ENCODE measurements around the gene IFNA4.
A peak's percentile ranks its signal among the peaks of the same experiment; 100 is the strongest.
"Not testable (repeated sequence)": the region's sequence is repeated elsewhere in the genome, so short reads cannot be mapped to it uniquely, and the experiment has no call there.

Gene IFNA4

DNA sequence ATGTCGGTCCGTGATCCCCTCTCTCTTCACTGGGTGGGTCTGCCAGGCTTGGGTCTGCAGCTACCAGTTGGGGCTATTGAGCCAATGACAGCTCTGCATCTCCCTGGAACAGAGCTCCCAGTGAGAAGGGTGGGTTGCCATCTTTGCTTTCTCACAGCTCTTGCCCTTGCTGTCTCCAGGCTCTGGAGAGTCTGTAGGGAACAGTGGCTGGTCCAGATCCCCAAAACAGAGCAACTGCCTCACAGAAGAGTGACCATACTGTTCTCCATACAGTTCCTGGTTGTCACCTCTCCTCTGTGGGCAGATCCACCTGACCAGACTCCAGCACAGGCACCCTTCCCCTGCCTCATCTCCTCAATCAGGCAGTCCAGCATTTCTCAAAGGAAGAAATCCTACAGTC is 45.9 kb upstream of the IFNA4 start:
- no peaks in the 10 kb centered on the region for H4K20me1 ChIP-seq (ENCODE audit: control insufficient read depth, insufficient read depth, low read depth, low read length)
- TF ChIP-seq, protein P1, sequence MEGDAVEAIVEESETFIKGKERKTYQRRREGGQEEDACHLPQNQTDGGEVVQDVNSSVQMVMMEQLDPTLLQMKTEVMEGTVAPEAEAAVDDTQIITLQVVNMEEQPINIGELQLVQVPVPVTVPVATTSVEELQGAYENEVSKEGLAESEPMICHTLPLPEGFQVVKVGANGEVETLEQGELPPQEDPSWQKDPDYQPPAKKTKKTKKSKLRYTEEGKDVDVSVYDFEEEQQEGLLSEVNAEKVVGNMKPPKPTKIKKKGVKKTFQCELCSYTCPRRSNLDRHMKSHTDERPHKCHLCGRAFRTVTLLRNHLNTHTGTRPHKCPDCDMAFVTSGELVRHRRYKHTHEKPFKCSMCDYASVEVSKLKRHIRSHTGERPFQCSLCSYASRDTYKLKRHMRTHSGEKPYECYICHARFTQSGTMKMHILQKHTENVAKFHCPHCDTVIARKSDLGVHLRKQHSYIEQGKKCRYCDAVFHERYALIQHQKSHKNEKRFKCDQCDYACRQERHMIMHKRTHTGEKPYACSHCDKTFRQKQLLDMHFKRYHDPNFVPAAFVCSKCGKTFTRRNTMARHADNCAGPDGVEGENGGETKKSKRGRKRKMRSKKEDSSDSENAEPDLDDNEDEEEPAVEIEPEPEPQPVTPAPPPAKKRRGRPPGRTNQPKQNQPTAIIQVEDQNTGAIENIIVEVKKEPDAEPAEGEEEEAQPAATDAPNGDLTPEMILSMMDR (IDR thresholded peaks at IDR 0.05; ENCODE audit: low read depth, low read length, poor library complexity, severe bottlenecking): no peak
- no peak for TF ChIP-seq EZH2phosphoT487 (IDR thresholded peaks at IDR 0.05; ENCODE audit: borderline replicate concordance, low read length)
- no peaks in the 10 kb centered on the region for H3F3A ChIP-seq (ENCODE audit: control insufficient read depth, insufficient read depth)
- no peaks in the 10 kb centered on the region for H3K79me2 ChIP-seq (ENCODE audit: control insufficient read depth, low read length)
- H3K36me3 ChIP-seq (ENCODE audit: control insufficient read depth, low read length): no peaks in the 10 kb centered on the region
- H3K4me3 ChIP-seq (ENCODE audit: low read length): no peak overlapping the region
- no peak overlapping the region for H3K27ac ChIP-seq (ENCODE audit: low read depth, low read length)
- H3K4me2 ChIP-seq (ENCODE audit: low read length): no peak overlapping the region
- H3K27me3 ChIP-seq (ENCODE audit: control insufficient read depth, low read length): peaks cover 2% of the 10 kb centered on the region; the same call in 1 of the 2 replicates
- H3K9me2 ChIP-seq (replicated peaks; ENCODE audit: control insufficient read depth, low read length): no peaks in the 10 kb centered on the region
- no peaks in the 10 kb centered on the region for H3K9me3 ChIP-seq (ENCODE audit: control insufficient read depth, insufficient read depth, low read length)
- H3K4me1 ChIP-seq (ENCODE audit: control insufficient read depth, low read length): 0 out of 2 replicates have a peak, but pooled peaks cover 3% of the 10 kb centered on the region

- no peak within 1 kb of the TSS for H3K27ac ChIP-seq (ENCODE audit: low read depth, low read length)
- no peaks in the 10 kb centered on the region for H3K4me1 ChIP-seq (ENCODE audit: control insufficient read depth, low read length)
- no peaks in the 10 kb centered on the region for H3K79me2 ChIP-seq (ENCODE audit: control insufficient read depth, low read length)
- H3K9me2 ChIP-seq (replicated peaks; ENCODE audit: control insufficient read depth, low read length): no peaks in the 10 kb centered on the region
- H3F3A ChIP-seq (ENCODE audit: control insufficient read depth, insufficient read depth): no peaks in the 10 kb centered on the region
- H4K20me1 ChIP-seq (ENCODE audit: control insufficient read depth, insufficient read depth, low read depth, low read length): no peaks in the 10 kb centered on the region
- H3K4me3 ChIP-seq (ENCODE audit: low read length): no peak within 1 kb of the TSS
- H3K36me3 ChIP-seq (ENCODE audit: control insufficient read depth, low read length): no peaks in the 10 kb centered on the region
- no peaks in the 10 kb centered on the region for H3K27me3 ChIP-seq (ENCODE audit: control insufficient read depth, low read length)
- no peak for TF ChIP-seq EZH2phosphoT487 (IDR thresholded peaks at IDR 0.05; ENCODE audit: borderline replicate concordance, low read length)
- TF ChIP-seq, protein P1 (IDR thresholded peaks at IDR 0.05; ENCODE audit: low read depth, low read length, poor library complexity, severe bottlenecking): no peak
- no peak within 1 kb of the TSS for H3K4me2 ChIP-seq (ENCODE audit: low read length)
- no peaks in the 10 kb centered on the region for H3K9me3 ChIP-seq (ENCODE audit: control insufficient read depth, insufficient read depth, low read length)
These were observed 40.7 kb upstream of the IFNA4 start, which contains the start of gene IFNA17 for GRCh38 chr9:21228122-21228521. IFNA17 (minus strand) TSS chr9:21228222; CDS start chr9:21228173, 49 bp downstream.

GRCh38 chr9:21217211-21217610 is 29.8 kb upstream of the IFNA4 start, which contains the start of gene IFNA16:
IFNA16 (minus strand) TSS chr9:21217311; CDS start chr9:21217305, 6 bp downstream.
- not testable (repeated sequence) for H3K27me3 ChIP-seq (ENCODE audit: control insufficient read depth, low read length); H3K9me3 ChIP-seq (ENCODE audit: control insufficient read depth, insufficient read depth, low read length); H3K4me2 ChIP-seq (ENCODE audit: low read length); H3K36me3 ChIP-seq (ENCODE audit: control insufficient read depth, low read length); H3K27ac ChIP-seq (ENCODE audit: low read depth, low read length); H4K20me1 ChIP-seq (ENCODE audit: control insufficient read depth, insufficient read depth, low read depth, low read length); H3F3A ChIP-seq (ENCODE audit: control insufficient read depth, insufficient read depth); H3K4me1 ChIP-seq (ENCODE audit: control insufficient read depth, low read length); H3K4me3 ChIP-seq (ENCODE audit: low read length); H3K79me2 ChIP-seq (ENCODE audit: control insufficient read depth, low read length); H3K9me2 ChIP-seq (replicated peaks; ENCODE audit: control insufficient read depth, low read length)

- not testable (repeated sequence) for H3K36me3 ChIP-seq (ENCODE audit: control insufficient read depth, low read length); H3K4me2 ChIP-seq (ENCODE audit: low read length); H4K20me1 ChIP-seq (ENCODE audit: control insufficient read depth, insufficient read depth, low read depth, low read length); H3K79me2 ChIP-seq (ENCODE audit: control insufficient read depth, low read length); H3K27me3 ChIP-seq (ENCODE audit: control insufficient read depth, low read length); H3K9me3 ChIP-seq (ENCODE audit: control insufficient read depth, insufficient read depth, low read length); H3K27ac ChIP-seq (ENCODE audit: low read depth, low read length); H3F3A ChIP-seq (ENCODE audit: control insufficient read depth, insufficient read depth); H3K9me2 ChIP-seq (replicated peaks; ENCODE audit: control insufficient read depth, low read length); H3K4me3 ChIP-seq (ENCODE audit: low read length); H3K4me1 ChIP-seq (ENCODE audit: control insufficient read depth, low read length)
- TF ChIP-seq, protein P1 (IDR thresholded peaks at IDR 0.05; ENCODE audit: low read depth, low read length, poor library complexity, severe bottlenecking): peak; percentile 57
These were observed 26.3 kb upstream of the IFNA4 start for GRCh38 chr9:21213411-21214326.

- H3K27me3 ChIP-seq (ENCODE audit: control insufficient read depth, low read length); H3K79me2 ChIP-seq (ENCODE audit: control insufficient read depth, low read length); H3K4me2 ChIP-seq (ENCODE audit: low read length); H3K4me1 ChIP-seq (ENCODE audit: control insufficient read depth, low read length); H3K4me3 ChIP-seq (ENCODE audit: low read length); H3K9me3 ChIP-seq (ENCODE audit: control insufficient read depth, insufficient read depth, low read length); H3K9me2 ChIP-seq (replicated peaks; ENCODE audit: control insufficient read depth, low read length); H3K27ac ChIP-seq (ENCODE audit: low read depth, low read length); H3F3A ChIP-seq (ENCODE audit: control insufficient read depth, insufficient read depth); H4K20me1 ChIP-seq (ENCODE audit: control insufficient read depth, insufficient read depth, low read depth, low read length); H3K36me3 ChIP-seq (ENCODE audit: control insufficient read depth, low read length): not testable (repeated sequence)
These were observed 24.8 kb upstream of the IFNA4 start for GRCh38 chr9:21212160-21212559.
